ENCODE results near the gene CNIH3.

Gene CNIH3

DNA sequence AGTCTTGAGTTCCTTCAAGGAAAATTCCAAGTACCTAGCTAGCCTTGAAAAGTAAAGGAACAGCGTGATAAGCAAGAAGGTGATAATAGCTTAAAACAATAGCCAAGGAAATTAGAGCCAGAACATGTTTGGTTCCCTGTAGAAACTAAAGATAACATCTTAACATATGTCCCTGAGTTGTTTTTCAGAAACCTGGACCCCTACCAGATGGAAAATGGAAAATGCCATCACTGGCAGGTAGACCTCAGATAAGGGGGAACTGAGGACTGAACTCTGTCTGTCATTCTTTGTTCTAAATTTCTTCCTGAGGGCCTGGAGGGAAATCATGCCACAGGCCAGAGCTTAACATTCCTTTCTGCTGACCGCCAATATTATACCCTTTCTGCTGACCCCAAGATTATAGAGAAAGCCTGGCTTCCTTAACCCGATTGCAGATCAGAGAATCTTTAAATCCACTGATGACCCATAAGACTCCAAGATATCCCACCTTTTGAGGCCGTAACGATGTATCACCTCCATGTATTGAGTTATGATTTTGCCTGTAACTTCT lies 23.4 kb downstream of the CNIH3 start:
- no peak for TF ChIP-seq EZH2 (IDR thresholded peaks at IDR 0.05; ENCODE audit: borderline replicate concordance, low read depth, low read length, severe bottlenecking)
- ATAC-seq (ENCODE audit: insufficient read depth, low read depth) (no peak), DNase-seq (no peak)
- H2AFZ ChIP-seq (ENCODE audit: low read depth, low read length): no peak overlapping the region
- H3K36me3 ChIP-seq (ENCODE audit: insufficient read depth, low read length): peaks cover 13% of the 10 kb centered on the region
- H3K9me3 ChIP-seq (ENCODE audit: insufficient read depth, low read length, severe bottlenecking): no peaks in the 10 kb centered on the region
- no peak overlapping the region for H3K27ac ChIP-seq (ENCODE audit: low read length)
- H3K9ac ChIP-seq (ENCODE audit: low read depth, low read length): no peak overlapping the region
- no peak overlapping the region for H3K4me3 ChIP-seq (ENCODE audit: low read depth in 1 of 2, low read length in 2 of 2)
- H4K20me1 ChIP-seq (ENCODE audit: insufficient read depth, low read length): no peaks in the 10 kb centered on the region
- H3K4me2 ChIP-seq (ENCODE audit: insufficient read depth, low read length): no peak overlapping the region
- no peaks in the 10 kb centered on the region for H3K27me3 ChIP-seq (ENCODE audit: insufficient read depth, low read length, poor library complexity)
- H3K79me2 ChIP-seq (ENCODE audit: insufficient read depth, low read length): no peaks in the 10 kb centered on the region
- peaks cover 15% of the 10 kb centered on the region for H3K4me1 ChIP-seq (ENCODE audit: insufficient read depth, low read length)

DNA sequence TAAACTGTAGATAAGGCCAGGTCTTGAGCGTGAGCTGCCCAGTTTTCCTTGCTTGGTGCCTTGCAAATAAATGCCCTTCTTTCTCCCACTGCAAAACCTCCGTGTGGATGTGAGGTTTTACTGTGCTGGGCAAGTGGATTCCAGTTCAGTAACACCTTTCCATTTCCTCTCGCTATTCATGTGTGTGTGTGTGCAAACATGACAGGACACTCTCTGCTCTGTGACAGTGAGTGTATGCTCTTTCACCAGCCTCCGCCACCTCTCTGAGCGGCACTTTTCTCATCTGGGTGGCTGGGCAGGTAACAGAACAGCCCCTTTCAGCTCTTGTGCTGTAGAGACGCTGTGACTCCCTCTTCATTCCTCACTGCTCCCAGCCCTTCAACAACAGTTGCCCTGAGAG lies 23.9 kb downstream of the CNIH3 start:
- H3K27ac ChIP-seq (ENCODE audit: low read length): no peak overlapping the region
- no peak overlapping the region for H3K9ac ChIP-seq (ENCODE audit: low read depth, low read length)
- peaks cover 19% of the 10 kb centered on the region for H3K4me1 ChIP-seq (ENCODE audit: insufficient read depth, low read length)
- peaks cover 2% of the 10 kb centered on the region; the same call in 1 of the 2 replicates for H4K20me1 ChIP-seq (ENCODE audit: insufficient read depth, low read length)
- DNase-seq (no peak), ATAC-seq (ENCODE audit: insufficient read depth, low read depth) (no peak)
- no peak overlapping the region for H2AFZ ChIP-seq (ENCODE audit: low read depth, low read length)
- no peak for TF ChIP-seq EZH2 (IDR thresholded peaks at IDR 0.05; ENCODE audit: borderline replicate concordance, low read depth, low read length, severe bottlenecking)
- TF ChIP-seq, protein P1, sequence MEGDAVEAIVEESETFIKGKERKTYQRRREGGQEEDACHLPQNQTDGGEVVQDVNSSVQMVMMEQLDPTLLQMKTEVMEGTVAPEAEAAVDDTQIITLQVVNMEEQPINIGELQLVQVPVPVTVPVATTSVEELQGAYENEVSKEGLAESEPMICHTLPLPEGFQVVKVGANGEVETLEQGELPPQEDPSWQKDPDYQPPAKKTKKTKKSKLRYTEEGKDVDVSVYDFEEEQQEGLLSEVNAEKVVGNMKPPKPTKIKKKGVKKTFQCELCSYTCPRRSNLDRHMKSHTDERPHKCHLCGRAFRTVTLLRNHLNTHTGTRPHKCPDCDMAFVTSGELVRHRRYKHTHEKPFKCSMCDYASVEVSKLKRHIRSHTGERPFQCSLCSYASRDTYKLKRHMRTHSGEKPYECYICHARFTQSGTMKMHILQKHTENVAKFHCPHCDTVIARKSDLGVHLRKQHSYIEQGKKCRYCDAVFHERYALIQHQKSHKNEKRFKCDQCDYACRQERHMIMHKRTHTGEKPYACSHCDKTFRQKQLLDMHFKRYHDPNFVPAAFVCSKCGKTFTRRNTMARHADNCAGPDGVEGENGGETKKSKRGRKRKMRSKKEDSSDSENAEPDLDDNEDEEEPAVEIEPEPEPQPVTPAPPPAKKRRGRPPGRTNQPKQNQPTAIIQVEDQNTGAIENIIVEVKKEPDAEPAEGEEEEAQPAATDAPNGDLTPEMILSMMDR (IDR thresholded peaks at IDR 0.05; ENCODE audit: borderline replicate concordance, extremely low read depth, low read length, poor library complexity, severe bottlenecking): no peak
- H3K79me2 ChIP-seq (ENCODE audit: insufficient read depth, low read length): peaks cover under 1% of the 10 kb centered on the region; the same call in 1 of the 2 replicates
- H3K9me3 ChIP-seq (ENCODE audit: insufficient read depth, low read length, severe bottlenecking): no peaks in the 10 kb centered on the region
- peaks cover 11% of the 10 kb centered on the region for H3K36me3 ChIP-seq (ENCODE audit: insufficient read depth, low read length)
- H3K4me2 ChIP-seq (ENCODE audit: insufficient read depth, low read length): no peak overlapping the region
- H3K4me3 ChIP-seq (ENCODE audit: low read depth in 1 of 2, low read length in 2 of 2): no peak overlapping the region
- H3K27me3 ChIP-seq (ENCODE audit: insufficient read depth, low read length, poor library complexity): no peaks in the 10 kb centered on the region

DNA sequence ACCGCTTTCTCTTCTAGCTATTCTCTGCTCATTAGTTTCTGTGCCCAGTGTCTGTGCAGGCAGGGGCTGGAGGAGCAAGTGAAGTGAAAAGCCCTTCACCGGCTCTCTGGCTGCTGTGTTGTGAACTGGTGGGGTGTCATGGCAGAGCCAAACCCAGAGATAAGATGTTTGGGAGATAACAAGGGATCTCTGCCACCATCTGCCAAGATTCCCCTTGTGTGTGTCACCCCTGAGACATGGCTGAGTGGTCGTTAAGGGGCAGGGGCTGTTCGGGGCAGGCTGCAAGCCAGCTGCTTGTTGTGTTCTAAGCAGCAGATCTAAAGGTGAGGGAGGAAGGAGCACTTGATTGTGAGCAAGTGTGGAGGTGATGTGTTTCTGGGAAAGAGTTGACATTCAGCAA lies 24.5 kb downstream of the CNIH3 start:
- DNase-seq (no peak), ATAC-seq (ENCODE audit: insufficient read depth, low read depth) (no peak)
- Histone ChIP-seq H3K36me3 (ENCODE audit: insufficient read depth, low read length) (peaks cover 11% of the 10 kb centered on the region), H4K20me1 (ENCODE audit: insufficient read depth, low read length) (peaks cover 2% of the 10 kb centered on the region; the same call in 1 of the 2 replicates), H3K27me3 (ENCODE audit: insufficient read depth, low read length, poor library complexity) (no peaks in the 10 kb centered on the region), H3K79me2 (ENCODE audit: insufficient read depth, low read length) (peaks cover 6% of the 10 kb centered on the region; the same call in 1 of the 2 replicates), H3K9ac (ENCODE audit: low read depth, low read length) (no peak overlapping the region), H3K27ac (ENCODE audit: low read length) (no peak overlapping the region), H3K4me2 (ENCODE audit: insufficient read depth, low read length) (no peak overlapping the region), H3K4me1 (ENCODE audit: insufficient read depth, low read length) (peaks cover 19% of the 10 kb centered on the region), H2AFZ (ENCODE audit: low read depth, low read length) (no peak overlapping the region), H3K4me3 (ENCODE audit: low read depth in 1 of 2, low read length in 2 of 2) (no peak overlapping the region), H3K9me3 (ENCODE audit: insufficient read depth, low read length, severe bottlenecking) (no peaks in the 10 kb centered on the region)
- TF ChIP-seq, protein P1 (IDR thresholded peaks at IDR 0.05; ENCODE audit: borderline replicate concordance, extremely low read depth, low read length, poor library complexity, severe bottlenecking): no peak
- TF ChIP-seq EZH2 (IDR thresholded peaks at IDR 0.05; ENCODE audit: borderline replicate concordance, low read depth, low read length, severe bottlenecking): no peak

DNA sequence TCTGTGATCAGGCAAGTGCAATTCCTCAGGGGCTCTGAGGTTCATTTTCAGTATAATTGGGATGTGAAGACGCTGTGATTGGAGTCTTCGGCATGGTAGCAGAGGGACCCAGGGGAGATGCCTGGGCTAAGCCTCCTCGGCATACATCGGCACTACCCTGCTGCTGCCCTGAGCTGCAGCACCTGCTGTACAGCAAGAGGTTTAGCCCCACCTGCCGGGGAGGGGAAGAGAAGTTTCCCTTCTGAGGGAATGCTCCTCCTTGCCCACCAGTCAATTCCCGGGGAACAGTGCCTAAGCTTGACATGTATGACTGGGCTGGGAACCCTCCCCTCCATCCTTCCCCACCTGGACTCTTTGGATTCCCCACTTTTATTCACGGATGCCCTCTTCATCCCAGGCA lies 24.9 kb downstream of the CNIH3 start:
- peaks cover 2% of the 10 kb centered on the region; the same call in 1 of the 2 replicates for H4K20me1 ChIP-seq (ENCODE audit: insufficient read depth, low read length)
- H3K4me2 ChIP-seq (ENCODE audit: insufficient read depth, low read length): no peak overlapping the region
- DNase-seq: no peak
- H3K9me3 ChIP-seq (ENCODE audit: insufficient read depth, low read length, severe bottlenecking): no peaks in the 10 kb centered on the region
- ATAC-seq (ENCODE audit: insufficient read depth, low read depth): no peak
- H3K27me3 ChIP-seq (ENCODE audit: insufficient read depth, low read length, poor library complexity): no peaks in the 10 kb centered on the region
- H3K9ac ChIP-seq (ENCODE audit: low read depth, low read length): no peak overlapping the region
- TF ChIP-seq, protein P1 (IDR thresholded peaks at IDR 0.05; ENCODE audit: borderline replicate concordance, extremely low read depth, low read length, poor library complexity, severe bottlenecking): no peak
- no peak overlapping the region for H3K4me3 ChIP-seq (ENCODE audit: low read depth in 1 of 2, low read length in 2 of 2)
- H2AFZ ChIP-seq (ENCODE audit: low read depth, low read length): no peak overlapping the region
- peaks cover 11% of the 10 kb centered on the region for H3K36me3 ChIP-seq (ENCODE audit: insufficient read depth, low read length)
- peaks cover 19% of the 10 kb centered on the region for H3K4me1 ChIP-seq (ENCODE audit: insufficient read depth, low read length)
- peaks cover 8% of the 10 kb centered on the region; the same call in 1 of the 2 replicates for H3K79me2 ChIP-seq (ENCODE audit: insufficient read depth, low read length)
- no peak overlapping the region for H3K27ac ChIP-seq (ENCODE audit: low read length)

All from DND-41 (cell line).